Breast epithelium (tissue), 4 donors: Measurements from ENCODE around the gene PRSS38. TPM values are rescaled to one million over a fixed set of nuclear protein-coding genes. Genes with fewer than 3 reads are reported as not detected.

Experiments used
- DNase-seq, 2 donors: peaks; one replicate each; pipeline ENCODE4 v3.0.0-alpha.2; 2019; ENCODE audit warnings: low spot score in 2 of 2
- H3K27ac ChIP-seq, 2 donors: fragments of 200-600 bp; sonication (generic) in 1 of 2; one replicate each; pipeline ENCODE4 v1.5.1; 2016 to 2019; ENCODE audit warnings: mild to moderate bottlenecking in 1 of 2
- H3K27me3 ChIP-seq, 2 donors: fragments of 200-600 bp; sonication (generic) in 1 of 2; one replicate each; pipeline versions ENCODE4 v1.5.1 to v1.6.0; 2017 to 2019; ENCODE audit warnings: control low read depth in 1 of 2, mild to moderate bottlenecking in 1 of 2
- H3K36me3 ChIP-seq: fragments of 200-600 bp; one replicate; pipeline ENCODE4 v1.5.1; 2019
- H3K4me1 ChIP-seq, 2 donors: fragments of 200-600 bp; sonication (generic); one replicate each; pipeline ENCODE4 v1.5.1; 2016 to 2019; ENCODE audit warnings: control low read depth in 1 of 2
- H3K4me3 ChIP-seq, 3 donors: fragments of 200-600 bp; sonication (generic); 1 replicate in 2 of 3; 2 replicates in 1 of 3; pipeline ENCODE4 v1.5.1; 2016 to 2019; ENCODE audit warnings: mild to moderate bottlenecking in 3 of 3, moderate library complexity in 2 of 3
- H3K9me3 ChIP-seq, 2 donors: fragments of 200-600 bp; sonication (generic) in 1 of 2; one replicate each; pipeline ENCODE4 v1.5.1; 2016 to 2019; ENCODE audit warnings: control low read depth in 1 of 2
- CTCF ChIP-seq, 3 donors: fragments of 450-650 bp; IDR thresholded peaks; one replicate each; pipeline ENCODE4 v1.5.1; 2016 to 2017; ENCODE audit warnings: antibody characterized with exemption in 3 of 3, mild to moderate bottlenecking in 3 of 3, moderate library complexity in 3 of 3
- POLR2A ChIP-seq: fragments of 450-650 bp; IDR thresholded peaks from one replicate; pipeline ENCODE4 v1.6.1; 2016; ENCODE audit warnings: antibody characterized with exemption, mild to moderate bottlenecking, moderate library complexity
- POLR2AphosphoS5 ChIP-seq, 3 donors: sonication (generic); formaldehyde crosslinking; IDR thresholded peaks; one replicate each; pipeline ENCODE4 v1.6.1; 2017; ENCODE audit warnings: antibody characterized with exemption in 3 of 3
- intact Hi-C: fragments of 100-400 bp; cut with DNase I; formaldehyde crosslinking; loops from one replicate; pipeline ENCODE4 v1.15.1; 2023; ENCODE audit warnings: low total_unique reads
- total RNA-seq, 3 donors: library from RNA; depleted of rRNA; stranded (reverse); fragments of >200 nt; gene quantifications; one replicate each; pipeline ENCODE4 v1.1.0, GENCODE V29; 2016

PRSS38 gene
- total RNA-seq, 3 donors from 2014 or later = not detected

- DNase-seq = no peak
- H3K4me3 ChIP-seq = no peak overlapping the region
- H3K4me1 ChIP-seq = no peaks in the 10 kb centered on the region
- H3K36me3 ChIP-seq = no peaks in the 10 kb centered on the region
- peaks cover 9 to 16% of the 10 kb centered on the region in 2 donors for H3K9me3 ChIP-seq
- H3K27me3 ChIP-seq = no peaks in the 10 kb centered on the region
- TF ChIP-seq POLR2A = no peak
- no peak for TF ChIP-seq POLR2AphosphoS5 (IDR thresholded peaks at IDR 0.05)
- no peak for TF ChIP-seq CTCF (IDR thresholded peaks at IDR 0.05)
- intact Hi-C loops = no loop called here
- H3K27ac ChIP-seq = no peak overlapping the region
These were observed 6.4 kb upstream of the PRSS38 start for GRCh38 chr1:227809026-227809425.

DNA sequence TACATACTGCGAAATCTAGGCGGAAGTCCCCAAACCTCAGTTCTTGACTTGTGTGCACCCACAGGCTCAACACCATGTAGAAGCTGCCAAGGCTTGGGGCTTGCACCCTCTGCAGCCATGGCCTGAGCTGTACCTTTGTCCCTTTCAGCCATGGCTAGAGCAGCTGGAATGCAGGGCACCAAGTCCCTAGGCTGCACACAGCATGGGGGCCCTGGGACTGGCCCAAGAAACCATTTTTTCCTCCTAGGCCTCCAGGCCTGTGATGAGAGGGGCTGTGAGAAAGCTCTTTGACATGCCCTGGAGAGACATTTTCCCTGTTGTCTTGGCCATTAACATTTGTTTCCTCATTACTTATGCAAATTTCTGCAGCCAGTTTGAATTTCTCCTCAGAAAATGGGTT, 1.5 kb upstream of the PRSS38 start:
- TF ChIP-seq POLR2A = no peak
- TF ChIP-seq CTCF (IDR thresholded peaks at IDR 0.05) = no peak
- TF ChIP-seq POLR2AphosphoS5 (IDR thresholded peaks at IDR 0.05) = no peak
- Histone ChIP-seq H3K4me3 (no peak overlapping the region), H3K27me3 (no peaks in the 10 kb centered on the region), H3K27ac (no peak overlapping the region), H3K36me3 (no peaks in the 10 kb centered on the region), H3K4me1 (no peaks in the 10 kb centered on the region), H3K9me3 (peaks cover 15 to 21% of the 10 kb centered on the region in 2 donors)
- intact Hi-C loops = no loop called here
- DNase-seq = no peak

DNA sequence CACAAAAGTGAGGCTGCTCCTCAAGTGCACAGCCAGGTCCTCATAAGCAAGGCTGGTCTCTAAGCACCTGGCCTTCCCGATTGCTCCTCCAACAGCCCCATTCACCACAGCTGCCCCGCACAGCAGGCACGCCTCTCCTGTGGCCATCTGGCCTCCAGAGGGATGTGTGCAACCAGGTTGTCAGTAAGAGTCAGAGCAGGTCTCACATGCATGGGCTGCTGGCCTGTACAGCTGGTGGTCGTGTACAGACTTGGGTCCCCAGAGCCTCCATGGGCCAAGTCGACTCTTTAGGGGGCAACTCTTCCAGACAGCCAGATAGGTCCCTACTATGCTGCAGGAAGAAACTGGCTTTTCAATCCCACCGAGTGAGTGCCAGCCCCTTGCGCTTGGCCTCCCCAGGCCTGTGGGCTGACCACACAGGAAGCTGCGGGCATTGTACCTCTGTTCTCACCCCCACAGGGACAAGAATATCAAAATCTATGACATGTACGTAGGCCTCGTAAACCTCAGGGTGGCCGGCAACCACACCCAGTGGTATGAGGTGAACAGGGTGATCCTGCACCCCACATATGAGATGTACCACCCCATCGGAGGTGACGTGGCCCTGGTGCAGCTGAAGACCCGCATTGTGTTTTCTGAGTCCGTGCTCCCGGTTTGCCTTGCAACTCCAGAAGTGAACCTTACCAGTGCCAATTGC, 1.4 kb downstream of the PRSS38 start:
- H3K27me3 ChIP-seq = no peaks in the 10 kb centered on the region
- TF ChIP-seq POLR2AphosphoS5 (IDR thresholded peaks at IDR 0.05) (no peak), CTCF (IDR thresholded peaks at IDR 0.05) (no peak), POLR2A (no peak)
- H3K9me3 ChIP-seq = peaks cover 15 to 31% of the 10 kb centered on the region in 2 donors
- H3K4me1 ChIP-seq = no peaks in the 10 kb centered on the region
- no peak overlapping the region for H3K27ac ChIP-seq
- no peak for DNase-seq
- no peak overlapping the region for H3K4me3 ChIP-seq
- intact Hi-C loops = no loop called here
- H3K36me3 ChIP-seq = no peaks in the 10 kb centered on the region

DNA sequence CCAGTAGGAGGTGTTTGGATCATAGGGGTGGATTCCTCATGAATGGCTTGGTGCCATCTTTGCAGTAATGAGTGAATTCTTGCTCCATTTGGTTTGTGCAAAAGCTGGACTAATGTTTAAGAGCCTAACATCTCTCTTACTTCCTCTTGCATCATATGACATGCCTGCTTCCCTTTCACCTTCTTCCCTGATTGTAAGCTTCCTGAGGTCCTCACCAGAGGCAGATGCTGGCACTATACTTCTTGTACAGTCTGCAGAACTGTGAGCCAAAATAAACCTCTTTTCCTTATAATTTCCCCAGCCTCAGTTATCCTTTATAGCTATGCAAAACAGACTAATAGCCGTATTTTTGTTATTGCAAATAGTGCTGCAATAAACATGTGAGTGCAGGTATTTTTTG, 8.1 kb downstream of the PRSS38 start:
- H3K4me3 ChIP-seq = no peak overlapping the region
- DNase-seq = no peak
- no peaks in the 10 kb centered on the region for H3K27me3 ChIP-seq
- H3K36me3 ChIP-seq = no peaks in the 10 kb centered on the region
- intact Hi-C loops = no loop called here
- no peak overlapping the region for H3K27ac ChIP-seq
- H3K9me3 ChIP-seq = peaks cover 5 to 16% of the 10 kb centered on the region in 2 donors
- no peak for TF ChIP-seq POLR2A
- no peak for TF ChIP-seq POLR2AphosphoS5 (IDR thresholded peaks at IDR 0.05)
- TF ChIP-seq CTCF (IDR thresholded peaks at IDR 0.05) = no peak
- no peaks in the 10 kb centered on the region for H3K4me1 ChIP-seq

GRCh38 chr1:227824204-227824603, 8.7 kb downstream of the PRSS38 start:
- Histone ChIP-seq H3K4me1 (no peaks in the 10 kb centered on the region), H3K27me3 (no peaks in the 10 kb centered on the region), H3K4me3 (no peak overlapping the region), H3K36me3 (no peaks in the 10 kb centered on the region), H3K9me3 (peaks cover 6 to 19% of the 10 kb centered on the region in 2 donors), H3K27ac (no peak overlapping the region)
- TF ChIP-seq POLR2A (no peak), CTCF (IDR thresholded peaks at IDR 0.05) (no peak), POLR2AphosphoS5 (IDR thresholded peaks at IDR 0.05) (no peak)
- no peak for DNase-seq
- intact Hi-C loops = no loop called here
